A673 (cell line): ENCODE measurements around the gene NADK2. TPM values are rescaled to one million over a fixed set of nuclear protein-coding genes. Genes with fewer than 3 reads are reported as not detected.

Experiments used
- BruUV-seq: library from RNA; stranded (reverse); fragments of 400-500 nt; replicated peaks from 2 replicates; lab custom pipeline; 2021; lab: Mats Ljungman, UMichigan
- CTCF ChIA-PET: fragments of 300-600 bp; sonication (Branson Sonifier 250); formaldehyde crosslinking; loops from one replicate; lab custom pipeline; 2022; ENCODE audit warnings: antibody characterized with exemption; lab: Charles Lee
- POLR2A ChIA-PET: fragments of 300-600 bp; sonication (Branson Sonifier 250); formaldehyde crosslinking; loops from one replicate; lab custom pipeline; 2022; ENCODE audit warnings: antibody characterized with exemption; ENCODE audit not compliant: low non-redundant PET; lab: Charles Lee
- DNase-seq: peaks from one replicate; pipeline ENCODE4 v3.0.0-alpha.2; 2015; ENCODE audit warnings: low spot score
- H3K27ac ChIP-seq: fragments of 200-600 bp; sonication (generic); 2 replicates; pipeline ENCODE4 v1.5.1; 2016; ENCODE audit warnings: mixed run types, low read depth, mild to moderate bottlenecking, mixed read lengths, antibody characterized with exemption, low read length; ENCODE audit not compliant: poor library complexity, severe bottlenecking
- H3K27me3 ChIP-seq: fragments of 200-600 bp; sonication (generic); replicated peaks from 2 replicates; pipeline ENCODE4 v1.6.1; 2017; ENCODE audit warnings: mixed run types, low read depth, mild to moderate bottlenecking, mixed read lengths, antibody characterized with exemption, low read length; ENCODE audit not compliant: insufficient read depth, poor library complexity
- H3K36me3 ChIP-seq: fragments of 200-600 bp; sonication (generic); 2 replicates; pipeline ENCODE4 v1.6.1; 2016; ENCODE audit warnings: mixed run types, mild to moderate bottlenecking, mixed read lengths, antibody characterized with exemption, low read length; ENCODE audit not compliant: insufficient read depth, poor library complexity, severe bottlenecking
- H3K4me1 ChIP-seq: fragments of 200-600 bp; sonication (generic); 2 replicates; pipeline ENCODE4 v1.6.1; 2017; ENCODE audit warnings: mixed run types, mild to moderate bottlenecking, mixed read lengths, antibody characterized with exemption, low read length; ENCODE audit not compliant: insufficient read depth, poor library complexity, severe bottlenecking
- H3K4me3 ChIP-seq: fragments of 200-600 bp; sonication (generic); 2 replicates; pipeline ENCODE4 v1.5.1; 2016; ENCODE audit warnings: low read depth, mixed run types, mild to moderate bottlenecking, mixed read lengths, low read length; ENCODE audit not compliant: poor library complexity, severe bottlenecking
- H3K9me3 ChIP-seq: fragments of 200-600 bp; sonication (generic); 2 replicates; pipeline ENCODE4 v1.6.1; 2016; ENCODE audit warnings: mixed run types, low read depth, mild to moderate bottlenecking, mixed read lengths, antibody characterized with exemption, low read length; ENCODE audit not compliant: poor library complexity, severe bottlenecking
- CTCF ChIP-seq: fragments of 300-800, 200-600 bp; sonication (generic); conservative IDR thresholded peaks from 2 replicates; pipeline ENCODE4 v1.5.1; 2017; ENCODE audit warnings: low read depth, mild to moderate bottlenecking, antibody characterized with exemption, low read length, moderate library complexity, mixed read lengths
- EZH2 ChIP-seq: fragments of 200-600 bp; sonication (generic); IDR thresholded peaks from 2 replicates; pipeline ENCODE4 v1.6.1; 2017; ENCODE audit warnings: borderline replicate concordance, low read depth, mild to moderate bottlenecking, mixed read lengths, antibody characterized with exemption, low read length; ENCODE audit not compliant: poor library complexity, severe bottlenecking
- intact Hi-C: fragments of 100-400 bp; cut with micrococcal nuclease; formaldehyde crosslinking; loops from one replicate; pipeline ENCODE4 v1.10.0; 2022; ENCODE audit not compliant: unreplicated experiment
- total RNA-seq: library from RNA; stranded (reverse); gene quantifications from 2 replicates; pipeline ENCODE4 v1.2.3, GENCODE V29; 2021

Gene NADK2
- total RNA-seq, 1 experiment from 2014 or later, result 31.6 TPM

GRCh38 chr5:36181774-36182173, 60.0 kb downstream of the NADK2 start:
- H3K27ac ChIP-seq, result no peak overlapping the region
- no peak for TF ChIP-seq CTCF
- TF ChIP-seq EZH2, result no peak
- H3K9me3 ChIP-seq, result no peaks in the 10 kb centered on the region
- peaks cover 74% of the 10 kb centered on the region for H3K36me3 ChIP-seq
- ChIA-PET CTCF (no interaction called here), POLR2A (no interaction called here)
- H3K27me3 ChIP-seq, result no peaks in the 10 kb centered on the region
- no peak overlapping the region for H3K4me3 ChIP-seq
- DNase-seq, result no peak
- intact Hi-C loops, result no loop called here
- no peaks in the 10 kb centered on the region for H3K4me1 ChIP-seq
- no TSS peak for BruUV-seq

- no peaks in the 10 kb centered on the region for H3K4me1 ChIP-seq
- ChIA-PET POLR2A (no interaction called here), CTCF (no interaction called here)
- peaks cover 83% of the 10 kb centered on the region for H3K36me3 ChIP-seq
- no peaks in the 10 kb centered on the region for H3K9me3 ChIP-seq
- no peak overlapping the region for H3K4me3 ChIP-seq
- H3K27ac ChIP-seq, result no peak overlapping the region
- BruUV-seq, result no TSS peak
- intact Hi-C loops, result no loop called here
- no peaks in the 10 kb centered on the region for H3K27me3 ChIP-seq
- TF ChIP-seq EZH2 (no peak), CTCF (no peak)
- no peak for DNase-seq
These were observed 61.0 kb downstream of the NADK2 start for GRCh38 chr5:36180556-36181350.

DNA sequence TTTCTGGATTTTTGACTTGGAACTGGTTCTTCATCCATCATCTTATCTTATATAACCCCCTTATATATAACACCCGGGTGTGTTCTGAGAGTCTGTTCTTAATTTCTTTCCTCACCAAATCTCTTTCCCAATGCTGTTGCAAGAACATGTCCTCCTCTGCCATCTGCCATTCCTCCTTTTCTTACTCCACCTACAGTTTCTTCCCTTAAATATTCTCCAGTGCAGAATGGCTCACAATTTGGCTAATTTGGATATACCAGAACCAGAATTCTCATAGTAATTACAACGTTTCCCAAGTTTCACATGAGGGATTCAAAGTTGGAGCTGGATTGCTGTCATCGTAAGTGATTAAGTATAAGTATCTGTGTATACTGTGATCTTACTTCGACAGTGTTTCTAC, 61.8 kb downstream of the NADK2 start:
- H3K4me3 ChIP-seq, result no peak overlapping the region
- CTCF ChIA-PET, result no interaction called here
- intact Hi-C loops, result loop anchor here (2.0 to 5.0 kb wide), 2 partner anchors 125 to 222 kb away; no protein-coding TSS in a partner anchor
- H3K27ac ChIP-seq, result no peak overlapping the region
- H3K9me3 ChIP-seq, result no peaks in the 10 kb centered on the region
- H3K4me1 ChIP-seq, result no peaks in the 10 kb centered on the region
- DNase-seq, result no peak
- no peak for TF ChIP-seq EZH2
- TF ChIP-seq CTCF, result no peak
- no TSS peak for BruUV-seq
- POLR2A ChIA-PET, result no interaction called here
- peaks cover 91% of the 10 kb centered on the region for H3K36me3 ChIP-seq
- H3K27me3 ChIP-seq, result no peaks in the 10 kb centered on the region
